HUES6 (cell line): ENCODE results near the gene SDK1.

Experiments
- H3K27ac ChIP-seq: 2 replicates; pipeline ENCODE4 v1.7.0; 2013; ENCODE audit warnings: low read depth, mild to moderate bottlenecking, low read length, inconsistent platforms
- H3K27me3 ChIP-seq: 2 replicates; pipeline ENCODE4 v1.6.1; 2013; ENCODE audit warnings: low read length; ENCODE audit not compliant: control insufficient read depth, insufficient read depth
- H3K36me3 ChIP-seq: 2 replicates; pipeline ENCODE4 v1.6.1; 2013; ENCODE audit warnings: low read length; ENCODE audit not compliant: control insufficient read depth, insufficient read depth
- H3K4me1 ChIP-seq: 2 replicates; pipeline ENCODE4 v1.6.1; 2013; ENCODE audit warnings: low read length; ENCODE audit not compliant: control insufficient read depth, insufficient read depth
- H3K4me3 ChIP-seq: 2 replicates; pipeline ENCODE4 v1.5.1; 2013; ENCODE audit warnings: low read depth, low read length
- H3K9ac ChIP-seq: one replicate; pipeline ENCODE4 v1.6.1; 2013; ENCODE audit warnings: mild to moderate bottlenecking, low read length
- H3K9me3 ChIP-seq: 2 replicates; pipeline ENCODE4 v1.6.1; 2013; ENCODE audit warnings: low read depth, low read length; ENCODE audit not compliant: control insufficient read depth, insufficient read depth

Gene SDK1

DNA sequence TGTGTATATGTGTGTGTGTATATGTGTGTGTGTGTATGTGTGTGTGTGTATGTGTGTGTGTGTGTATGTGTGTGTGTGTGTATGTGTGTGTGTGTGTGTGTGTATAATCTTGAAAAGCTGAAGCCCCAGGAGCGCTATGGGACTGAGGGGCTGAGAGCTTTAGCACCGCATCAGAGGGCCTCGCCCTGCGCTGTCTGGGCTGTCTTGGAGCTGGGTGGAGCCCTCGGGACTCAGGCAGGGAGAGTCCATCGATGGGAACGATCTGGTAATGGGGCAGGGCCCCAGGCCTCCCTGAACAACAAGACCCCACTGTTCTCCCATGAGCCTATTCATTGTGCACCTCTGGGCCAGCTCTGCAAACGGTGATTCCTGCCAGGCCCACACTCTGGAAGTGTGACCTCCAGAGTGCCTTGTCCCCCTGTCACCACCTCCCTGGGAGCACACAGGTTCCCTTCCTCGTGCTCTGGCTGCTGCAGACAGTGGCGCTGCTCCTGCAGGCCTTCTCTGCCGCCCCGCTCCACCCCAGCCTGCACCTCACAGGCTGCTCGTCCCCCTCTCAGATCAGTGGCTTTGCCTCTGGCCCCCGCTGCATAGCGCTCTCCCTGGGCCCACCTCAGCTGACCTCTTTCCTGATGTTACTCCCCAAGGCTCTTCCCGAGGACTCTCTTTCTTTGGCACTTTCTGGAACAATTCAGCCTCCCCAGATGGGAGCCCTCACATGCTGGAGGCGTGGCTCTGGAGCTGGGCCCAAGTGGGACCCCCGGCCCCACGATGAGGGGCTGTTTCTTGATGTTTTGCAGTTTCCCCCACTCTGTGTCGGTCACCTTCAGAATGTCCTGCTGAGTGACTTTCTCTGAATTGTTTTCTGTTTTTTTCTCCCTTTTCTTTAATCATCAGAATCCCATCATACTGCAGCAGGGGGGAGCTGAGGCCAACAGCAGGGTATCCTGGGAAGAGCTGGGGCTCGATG lies 838.9 kb downstream of the SDK1 start:
- no peaks in the 10 kb centered on the region for H3K9me3 ChIP-seq
- H3K4me3 ChIP-seq: no peak overlapping the region
- no peak overlapping the region for H3K27ac ChIP-seq
- no peaks in the 10 kb centered on the region for H3K36me3 ChIP-seq
- H3K4me1 ChIP-seq: peaks cover 23% of the 10 kb centered on the region
- no peak overlapping the region for H3K9ac ChIP-seq
- H3K27me3 ChIP-seq: no peaks in the 10 kb centered on the region

DNA sequence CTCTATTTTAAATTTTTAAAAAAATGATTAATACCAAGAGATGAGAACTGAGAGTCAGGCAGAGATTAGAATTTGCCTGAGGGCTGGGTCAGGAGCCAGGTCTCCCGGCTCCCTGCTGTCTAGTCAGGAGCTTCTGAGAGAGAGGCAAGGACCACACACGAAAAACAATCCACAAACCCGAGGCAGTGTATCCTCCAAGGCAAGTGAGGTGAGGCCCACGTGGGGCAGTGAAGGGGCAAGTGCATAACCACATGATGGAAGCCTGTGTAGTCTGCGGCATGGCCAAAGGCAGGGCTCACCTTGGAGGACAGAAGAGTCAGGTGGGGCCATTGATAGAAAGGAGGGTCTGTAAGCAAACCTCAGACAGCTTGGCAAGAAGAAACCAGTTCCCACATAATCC lies 839.9 kb downstream of the SDK1 start:
- peaks cover 19% of the 10 kb centered on the region for H3K4me1 ChIP-seq
- H3K36me3 ChIP-seq: no peaks in the 10 kb centered on the region
- H3K27ac ChIP-seq: no peak overlapping the region
- no peaks in the 10 kb centered on the region for H3K27me3 ChIP-seq
- H3K9ac ChIP-seq: no peak overlapping the region
- no peak overlapping the region for H3K4me3 ChIP-seq
- no peaks in the 10 kb centered on the region for H3K9me3 ChIP-seq

DNA sequence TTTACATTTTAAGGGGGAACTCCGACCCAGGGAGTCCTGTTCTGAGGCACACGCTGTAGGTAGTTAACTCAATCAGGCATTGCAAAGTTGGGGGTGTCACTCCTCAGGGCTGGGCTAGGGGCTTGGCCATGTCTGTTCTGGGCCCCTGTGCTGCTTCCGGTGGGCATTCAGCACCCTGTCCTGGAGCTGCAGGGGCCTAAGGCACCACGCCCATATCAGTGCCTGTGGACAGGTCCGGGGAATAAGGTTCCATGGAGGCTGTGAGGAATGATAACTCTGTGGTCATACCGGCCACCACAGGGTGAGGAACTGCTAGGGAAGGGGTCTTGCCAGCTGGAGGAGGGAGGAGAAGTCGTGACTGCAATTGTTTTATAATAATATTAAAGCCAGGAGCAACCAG lies 842.0 kb downstream of the SDK1 start:
- H3K27me3 ChIP-seq: no peaks in the 10 kb centered on the region
- no peak overlapping the region for H3K4me3 ChIP-seq
- no peak overlapping the region for H3K9ac ChIP-seq
- H3K27ac ChIP-seq: no peak overlapping the region
- H3K9me3 ChIP-seq: no peaks in the 10 kb centered on the region
- no peaks in the 10 kb centered on the region for H3K36me3 ChIP-seq
- peaks cover 14% of the 10 kb centered on the region for H3K4me1 ChIP-seq

DNA sequence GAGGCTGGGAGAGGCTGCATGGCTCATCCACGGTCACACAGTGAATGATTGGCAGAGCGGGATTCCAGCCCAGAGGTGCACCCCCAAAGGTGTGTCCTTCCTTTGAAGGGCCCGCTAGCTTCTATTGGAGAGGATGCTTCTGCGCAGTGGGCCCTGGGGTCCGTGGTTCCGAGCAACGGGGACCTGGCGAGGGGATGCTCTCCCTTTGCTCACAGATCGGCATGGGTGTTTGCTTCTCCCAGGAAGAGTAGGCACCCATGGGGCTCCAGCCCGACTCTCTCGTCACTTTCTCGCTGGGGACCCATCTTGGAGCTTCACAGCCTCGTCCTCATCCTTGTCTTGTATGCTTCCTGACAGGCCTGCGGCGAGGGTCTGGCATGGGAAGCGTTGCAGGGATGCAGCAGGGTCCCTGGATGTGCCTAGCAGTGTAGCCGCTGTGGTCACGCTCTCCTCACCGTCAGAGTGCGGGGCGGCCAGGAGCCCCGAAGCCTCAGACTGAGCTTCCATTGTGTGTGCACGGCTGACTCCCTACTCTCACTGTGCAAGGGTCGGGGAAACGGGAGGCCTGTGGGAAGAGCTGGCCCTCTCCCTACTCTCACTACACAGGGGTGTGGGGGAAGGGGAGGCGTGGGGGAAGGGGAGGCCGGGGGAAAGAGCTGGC lies 842.6 kb downstream of the SDK1 start:
- H3K27me3 ChIP-seq: no peaks in the 10 kb centered on the region
- H3K9ac ChIP-seq: no peak overlapping the region
- H3K4me3 ChIP-seq: no peak overlapping the region
- peaks cover 14% of the 10 kb centered on the region for H3K4me1 ChIP-seq
- no peak overlapping the region for H3K27ac ChIP-seq
- no peaks in the 10 kb centered on the region for H3K36me3 ChIP-seq
- H3K9me3 ChIP-seq: no peaks in the 10 kb centered on the region

DNA sequence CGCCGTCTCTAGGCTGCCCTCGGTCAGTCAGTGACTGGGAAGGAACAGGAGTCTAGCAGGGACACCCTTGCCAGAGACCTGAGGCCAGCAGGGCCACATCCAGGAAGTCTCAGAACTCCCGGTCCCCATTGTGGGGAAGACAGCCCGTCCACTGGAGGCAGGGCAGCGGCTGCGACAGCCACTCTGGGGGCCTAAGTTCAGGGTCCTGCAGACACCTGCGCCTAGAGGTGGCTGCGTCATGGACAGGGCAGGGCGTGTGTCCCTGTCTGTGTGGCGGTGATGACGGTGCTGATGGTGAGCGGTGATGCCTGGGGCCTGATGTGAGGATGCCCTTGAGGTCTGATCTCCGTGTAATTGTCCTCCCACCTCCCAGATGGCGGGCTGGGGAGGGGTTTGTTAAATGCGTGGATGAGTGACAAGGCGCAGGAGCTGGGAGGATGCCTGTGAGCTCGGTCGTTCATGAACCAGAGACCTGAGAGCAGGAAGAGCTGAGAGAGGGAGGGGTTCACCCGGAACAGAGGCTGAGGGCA lies 843.2 kb downstream of the SDK1 start:
- Histone ChIP-seq H3K9ac (no peak overlapping the region), H3K27ac (no peak overlapping the region), H3K4me3 (no peak overlapping the region), H3K9me3 (no peaks in the 10 kb centered on the region), H3K36me3 (no peaks in the 10 kb centered on the region), H3K4me1 (peaks cover 14% of the 10 kb centered on the region), H3K27me3 (no peaks in the 10 kb centered on the region)

DNA sequence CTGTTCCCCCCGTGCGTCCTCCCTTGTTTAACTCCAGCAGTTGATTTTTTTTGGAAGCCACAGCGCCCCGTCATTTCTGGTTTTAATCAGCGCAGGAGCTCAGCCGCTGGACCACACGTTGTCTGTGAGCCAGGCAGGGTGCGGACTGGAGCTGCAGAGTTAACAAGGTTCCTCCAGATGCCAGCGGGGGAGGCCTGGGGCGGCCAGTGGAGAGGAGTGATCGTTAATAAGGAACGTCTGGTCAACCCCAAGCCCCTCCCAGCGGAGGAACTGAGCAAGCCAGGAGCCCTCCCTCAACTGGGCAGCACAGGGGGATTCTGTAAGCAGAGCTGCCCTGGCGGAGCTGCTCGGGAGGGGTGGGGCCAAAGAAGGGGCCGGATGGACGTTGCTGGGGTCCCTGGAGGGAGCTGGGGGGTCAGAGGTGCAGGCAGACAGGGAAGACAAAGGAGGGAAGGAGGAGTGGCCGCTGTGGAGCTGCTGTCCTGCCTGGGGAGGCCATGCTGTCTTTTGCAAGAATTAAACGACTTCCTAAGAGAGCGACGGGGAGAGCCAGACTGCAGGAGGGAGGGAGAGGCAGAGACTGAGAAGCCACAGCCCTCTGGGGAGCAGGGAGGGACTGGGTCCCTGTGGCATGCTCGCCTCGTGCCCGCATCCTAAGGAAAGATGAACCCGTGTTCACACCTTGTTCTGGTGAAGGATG lies 843.9 kb downstream of the SDK1 start:
- H3K36me3 ChIP-seq: no peaks in the 10 kb centered on the region
- no peak overlapping the region for H3K9ac ChIP-seq
- no peaks in the 10 kb centered on the region for H3K9me3 ChIP-seq
- H3K27ac ChIP-seq: no peak overlapping the region
- H3K4me3 ChIP-seq: no peak overlapping the region
- H3K27me3 ChIP-seq: no peaks in the 10 kb centered on the region
- peaks cover 14% of the 10 kb centered on the region for H3K4me1 ChIP-seq

DNA sequence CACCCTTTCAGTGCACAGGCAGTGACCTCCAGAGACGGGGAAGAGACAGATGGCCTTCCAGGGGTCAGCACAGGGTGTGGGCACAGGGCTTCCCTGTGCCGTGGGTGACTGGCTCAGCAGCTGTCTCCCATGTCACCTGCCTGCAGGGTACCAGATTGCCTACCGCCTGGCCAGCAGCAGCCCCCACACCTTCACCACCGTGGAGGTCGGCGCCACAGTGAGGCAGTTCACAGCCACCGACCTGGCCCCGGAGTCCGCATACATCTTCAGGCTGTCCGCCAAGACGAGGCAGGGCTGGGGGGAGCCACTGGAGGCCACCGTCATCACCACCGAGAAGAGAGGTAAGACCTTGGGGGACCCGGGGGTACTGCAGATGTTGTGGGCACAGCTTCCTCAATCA lies 844.5 kb downstream of the SDK1 start:
- no peaks in the 10 kb centered on the region for H3K27me3 ChIP-seq
- no peaks in the 10 kb centered on the region for H3K9me3 ChIP-seq
- no peak overlapping the region for H3K4me3 ChIP-seq
- no peak overlapping the region for H3K27ac ChIP-seq
- no peaks in the 10 kb centered on the region for H3K36me3 ChIP-seq
- no peak overlapping the region for H3K9ac ChIP-seq
- peaks cover 14% of the 10 kb centered on the region for H3K4me1 ChIP-seq

DNA sequence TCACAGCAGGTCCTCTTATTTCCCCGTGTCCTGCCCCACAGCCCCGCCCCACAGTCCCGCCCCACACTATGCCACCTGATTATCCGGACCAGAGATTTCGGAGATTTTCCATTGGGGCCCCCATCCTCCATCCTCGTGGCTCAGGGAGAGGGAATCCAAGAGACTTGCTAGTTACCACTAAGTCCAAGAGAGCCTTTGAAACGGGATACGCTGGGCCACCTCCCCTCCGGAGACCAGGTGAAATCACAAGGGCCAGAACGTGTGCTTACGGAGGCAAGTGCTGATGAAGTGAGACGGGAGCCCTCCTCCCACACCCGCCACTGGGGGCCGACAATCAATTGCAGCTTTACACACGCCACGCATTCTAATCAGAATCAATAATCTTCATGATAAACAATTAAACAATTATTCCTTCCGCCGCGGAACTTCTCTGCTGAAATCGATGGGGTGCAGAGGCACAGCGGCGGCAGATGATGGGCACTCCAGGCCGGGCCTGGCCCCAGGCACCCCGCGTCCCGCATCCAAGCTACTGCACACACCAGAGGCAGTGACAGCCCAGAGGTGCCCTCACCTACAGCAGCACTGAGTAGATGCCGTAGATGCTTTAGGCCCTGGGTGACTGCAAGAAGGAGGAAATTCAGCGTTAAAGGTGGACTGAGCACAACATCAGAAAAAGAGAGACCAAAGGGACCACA lies 847.0 kb downstream of the SDK1 start:
- Histone ChIP-seq H3K27ac (no peak overlapping the region), H3K36me3 (no peaks in the 10 kb centered on the region), H3K4me1 (peaks cover 14% of the 10 kb centered on the region), H3K4me3 (no peak overlapping the region), H3K27me3 (no peaks in the 10 kb centered on the region), H3K9me3 (no peaks in the 10 kb centered on the region), H3K9ac (no peak overlapping the region)

DNA sequence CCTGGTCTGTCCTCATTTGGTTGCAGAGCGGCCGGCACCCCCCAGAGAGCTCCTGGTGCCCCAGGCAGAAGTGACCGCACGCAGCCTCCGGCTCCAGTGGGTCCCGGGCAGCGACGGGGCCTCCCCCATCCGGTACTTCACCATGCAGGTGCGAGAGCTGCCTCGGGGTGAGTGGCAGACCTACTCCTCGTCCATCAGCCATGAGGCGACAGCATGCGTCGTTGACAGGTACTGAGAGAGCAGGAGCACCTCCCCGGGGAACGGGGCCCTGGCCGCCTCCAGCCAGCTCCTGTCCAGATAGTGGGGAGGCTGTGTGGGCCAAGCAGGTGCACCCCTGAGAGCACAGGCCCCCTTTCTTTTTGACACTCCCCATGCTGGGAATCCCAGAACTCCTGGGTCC lies 848.2 kb downstream of the SDK1 start:
- no peak overlapping the region for H3K9ac ChIP-seq
- H3K4me1 ChIP-seq: peaks cover 12% of the 10 kb centered on the region
- no peaks in the 10 kb centered on the region for H3K36me3 ChIP-seq
- no peak overlapping the region for H3K27ac ChIP-seq
- H3K4me3 ChIP-seq: no peak overlapping the region
- no peaks in the 10 kb centered on the region for H3K27me3 ChIP-seq
- no peaks in the 10 kb centered on the region for H3K9me3 ChIP-seq

DNA sequence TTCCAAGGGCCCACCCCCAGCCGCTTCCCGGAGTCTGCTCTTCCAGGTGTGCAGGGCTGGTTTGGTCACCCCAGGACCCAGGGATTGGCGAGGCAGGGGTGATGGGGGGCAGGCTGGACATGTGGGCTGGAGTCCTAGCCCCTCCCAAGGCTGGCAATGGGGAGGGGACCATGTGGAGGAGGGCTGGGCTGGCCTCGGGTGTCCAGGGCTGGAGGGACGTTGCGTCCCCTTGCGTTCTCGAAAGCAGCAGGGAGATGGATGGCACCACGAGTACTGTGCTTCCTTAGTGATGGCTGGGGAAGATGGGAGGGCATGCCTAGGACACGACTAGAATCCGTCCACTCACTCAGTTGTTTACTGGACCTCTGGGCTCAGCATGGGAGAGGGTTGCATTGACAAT lies 848.6 kb downstream of the SDK1 start:
- no peaks in the 10 kb centered on the region for H3K27me3 ChIP-seq
- H3K4me1 ChIP-seq: peaks cover 8% of the 10 kb centered on the region
- no peak overlapping the region for H3K9ac ChIP-seq
- no peaks in the 10 kb centered on the region for H3K9me3 ChIP-seq
- H3K4me3 ChIP-seq: no peak overlapping the region
- H3K36me3 ChIP-seq: no peaks in the 10 kb centered on the region
- H3K27ac ChIP-seq: no peak overlapping the region
